ENCODE results near the gene DLX3.

DNA sequence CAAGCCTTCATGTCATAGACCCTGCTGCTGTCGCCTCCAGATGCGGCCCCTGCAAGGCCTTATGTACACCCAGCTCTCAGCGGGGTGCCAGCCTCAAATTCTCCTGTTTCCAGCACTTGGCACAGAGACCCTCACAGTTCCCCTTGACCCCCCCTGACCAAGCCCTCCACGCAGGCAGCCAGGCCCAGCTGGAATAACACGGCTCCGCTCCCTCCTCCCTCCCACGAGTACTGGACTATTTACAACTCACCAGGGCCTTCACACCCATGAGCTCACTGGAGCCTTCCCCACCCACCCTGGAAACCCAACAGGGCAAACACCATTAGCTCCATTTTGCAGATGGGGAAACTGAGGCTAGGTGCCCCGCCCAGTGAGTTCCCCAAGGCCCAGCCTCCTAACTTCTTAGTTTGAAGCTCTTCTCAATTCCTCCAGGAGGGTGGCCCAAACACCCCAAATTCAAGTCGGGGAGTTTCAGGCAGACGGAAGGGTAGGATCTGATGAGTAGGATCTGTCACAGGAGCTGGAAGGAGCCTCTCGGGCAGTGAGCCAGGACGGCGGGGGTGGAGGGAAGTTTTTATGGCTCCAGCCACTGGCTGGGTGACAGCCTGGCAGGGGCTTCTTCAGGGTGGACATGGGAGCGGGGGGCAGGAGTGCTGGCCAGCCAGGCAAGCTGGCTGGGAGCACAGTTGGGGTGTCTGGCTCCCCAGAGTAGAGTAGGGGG lies 43.5 kb downstream of the DLX3 start:
- TF ChIP-seq RAD21 (IDR thresholded peaks at IDR 0.05; ENCODE audit: low read depth): no peak
- TF ChIP-seq, protein P1, sequence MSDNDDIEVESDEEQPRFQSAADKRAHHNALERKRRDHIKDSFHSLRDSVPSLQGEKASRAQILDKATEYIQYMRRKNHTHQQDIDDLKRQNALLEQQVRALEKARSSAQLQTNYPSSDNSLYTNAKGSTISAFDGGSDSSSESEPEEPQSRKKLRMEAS (IDR thresholded peaks at IDR 0.05): no peak

All from Ishikawa (cell line).